Stimulated activated CD8-positive, alpha-beta memory T cell treated with anti-CD3 and anti-CD28 coated beads, Interleukin-7, amount 100 ng/mL, for 48 hours (primary cell): ENCODE measurements around the gene ADGRG2.

ENCODE experiments used
- DNase-seq, 2 donors: peaks; one replicate each; pipeline ENCODE4 v3.0.0-alpha.2; 2020; ENCODE audit warnings: low read depth in 1 of 2; ENCODE audit errors: extremely low read depth in 1 of 2

Gene ADGRG2

DNA sequence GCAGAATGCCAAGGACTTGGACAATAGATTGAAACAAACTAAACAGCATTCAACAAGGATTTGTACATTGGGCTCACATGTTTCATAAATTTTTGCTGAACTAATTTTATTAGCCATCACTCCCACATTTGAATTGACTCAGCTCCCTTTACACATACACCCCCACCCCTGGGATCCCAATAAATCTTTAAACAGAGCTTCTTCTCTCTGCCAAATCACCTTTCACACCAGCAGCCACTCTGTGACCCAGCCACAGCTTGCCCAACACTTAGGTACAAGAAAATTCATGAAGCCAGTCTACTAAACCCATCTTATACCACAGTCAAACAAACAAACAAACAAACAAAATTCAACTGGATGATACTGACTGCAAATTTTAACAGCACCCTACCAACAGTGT is 159.9 kb downstream of the ADGRG2 start:
- DNase-seq, result no peak

DNA sequence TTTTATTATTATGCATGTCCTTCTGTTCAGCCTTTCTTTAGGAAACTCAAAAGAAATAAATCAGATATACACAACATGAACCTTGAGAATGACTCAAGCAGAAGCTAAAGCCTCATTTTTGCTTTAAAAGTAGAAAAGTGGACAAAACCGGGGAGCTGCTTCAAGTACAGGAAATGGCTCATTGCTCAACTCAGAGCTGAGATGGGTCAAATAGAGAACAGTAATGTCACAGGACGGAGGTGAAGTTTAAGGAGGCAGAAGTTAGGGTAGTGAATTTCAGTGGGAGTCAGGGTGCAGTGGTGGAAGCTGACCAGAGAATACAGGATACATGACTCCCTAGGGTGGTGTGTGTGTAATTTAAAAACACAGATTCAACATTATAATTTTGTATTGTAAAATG is 160.6 kb downstream of the ADGRG2 start:
- no peak for DNase-seq

GRCh38 chrX:18956303-18957032 is 165.8 kb downstream of the ADGRG2 start:
- no peak for DNase-seq

GRCh38 chrX:18955676-18956075 is 166.6 kb downstream of the ADGRG2 start:
- DNase-seq, result no peak

DNA sequence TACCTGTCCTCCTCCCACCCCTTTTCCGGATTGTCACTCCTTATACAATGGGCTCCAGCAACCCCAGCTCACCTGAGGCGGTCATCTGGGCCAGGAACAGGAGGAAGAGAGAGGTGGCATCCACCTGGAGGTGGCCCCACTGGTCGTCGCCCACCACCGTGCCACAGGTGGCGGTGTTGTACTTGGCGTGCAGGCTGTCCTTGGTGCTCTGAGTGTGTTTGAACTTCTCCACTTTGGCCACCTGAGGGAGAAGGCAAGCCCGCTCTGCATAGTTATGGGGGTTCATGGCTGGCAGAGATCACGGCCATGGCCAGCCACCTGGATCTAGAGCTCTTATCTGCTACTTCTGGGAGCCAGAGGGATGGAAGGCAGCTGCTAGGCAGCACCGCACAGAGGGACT is 171.2 kb downstream of the ADGRG2 start:
- no peak for DNase-seq

DNA sequence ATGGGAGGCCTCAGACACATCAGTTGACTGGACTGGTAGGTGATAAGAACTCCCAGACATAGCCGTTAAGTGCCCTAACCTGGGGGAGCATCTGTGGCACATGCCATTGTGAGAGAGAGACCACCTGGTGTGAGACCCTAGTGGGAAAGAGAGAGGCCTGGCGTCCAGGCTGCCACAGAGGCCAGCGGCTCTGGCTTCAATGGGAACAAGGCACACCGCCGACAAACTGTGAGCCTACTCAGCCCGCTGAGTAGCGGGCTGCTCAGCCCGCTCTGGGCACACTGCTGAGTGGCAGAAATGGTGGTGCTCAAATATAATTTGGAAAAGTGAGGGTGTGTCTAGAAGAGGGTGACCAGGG is 172.3 kb downstream of the ADGRG2 start:
- no peak for DNase-seq

GRCh38 chrX:18949291-18949943 is 172.9 kb downstream of the ADGRG2 start:
- DNase-seq, result no peak

- no peak for DNase-seq
Measured at GRCh38 chrX:18946611-18947010, 175.7 kb downstream of the ADGRG2 start.

- no peak for DNase-seq
Measured at GRCh38 chrX:18946157-18946556, 176.1 kb downstream of the ADGRG2 start.

DNA sequence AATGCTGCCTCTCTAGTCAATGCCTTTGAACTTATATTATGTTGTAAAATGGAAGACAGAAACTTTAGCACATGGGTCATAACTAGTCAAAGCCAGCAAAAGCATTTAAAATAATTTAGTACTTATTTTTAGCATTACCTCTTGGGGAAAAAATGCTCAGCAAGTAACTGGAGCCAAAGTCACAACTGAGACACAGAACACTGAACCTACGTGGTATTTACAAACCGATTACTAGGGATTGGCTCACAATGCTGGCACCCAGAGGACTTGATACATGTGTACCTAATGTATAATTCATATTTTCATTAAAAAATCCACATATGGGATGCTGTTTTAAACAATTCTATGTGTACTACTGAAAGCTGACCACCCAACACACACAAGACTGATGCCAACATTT is 176.8 kb downstream of the ADGRG2 start:
- DNase-seq, result no peak

DNA sequence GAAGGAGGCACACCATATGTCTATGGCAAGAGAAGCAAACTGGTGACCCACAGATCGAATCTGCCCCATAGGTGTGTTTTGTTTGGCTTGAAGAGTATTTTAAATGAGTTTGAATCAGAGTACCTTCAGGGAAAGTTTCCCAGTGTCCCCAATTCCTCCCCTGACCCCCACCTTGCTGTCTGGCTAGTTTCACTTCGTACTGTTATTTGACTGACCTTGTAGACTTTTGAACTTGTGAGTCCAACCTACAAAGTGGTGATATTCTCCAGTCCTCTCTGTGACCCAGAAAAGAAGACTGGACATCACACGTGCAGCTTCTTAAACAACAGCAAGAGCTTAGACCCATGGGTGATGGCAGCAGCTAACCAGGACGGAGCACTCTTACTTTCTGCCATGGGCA is 177.8 kb downstream of the ADGRG2 start:
- DNase-seq, result no peak

DNA sequence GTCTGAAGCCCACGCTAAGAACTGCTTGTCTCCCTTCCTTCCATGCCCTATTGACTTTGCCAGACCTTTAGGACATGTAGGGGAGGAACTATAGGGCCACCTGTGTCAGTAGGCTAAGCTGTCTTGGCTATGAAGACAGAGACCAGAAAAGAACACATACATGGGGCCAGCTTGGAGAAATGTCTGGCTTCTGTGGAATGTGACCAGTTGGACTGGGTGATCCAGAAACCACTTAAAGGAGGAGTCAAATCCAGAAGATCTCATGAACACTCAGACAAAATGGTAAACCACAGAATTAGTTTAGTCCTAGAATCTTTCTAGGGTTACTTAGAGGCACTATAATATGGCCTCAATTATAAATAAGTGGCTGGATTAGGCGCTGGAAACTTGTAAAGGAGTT is 180.4 kb downstream of the ADGRG2 start:
- no peak for DNase-seq
